ENCODE results near the gene SMAD9.

Gene SMAD9

GRCh38 chr13:36919833-36920615, at the start of gene SMAD9:
Gene SMAD9, minus strand, starts transcription at chr13:36920238. Its CDS starts 40,549 bp downstream, at chr13:36879689.
- DNase-seq: peak in 44 of 58 donors; percentile 11 to 88 (median 40)

- DNase-seq: no peak
These were observed 46.4 kb upstream of the SMAD9 start for GRCh38 chr13:36966404-36966803.

- no peak for DNase-seq
These were observed 45.7 kb upstream of the SMAD9 start for GRCh38 chr13:36965767-36966166.

- no peak for DNase-seq
These were observed 39.5 kb upstream of the SMAD9 start for GRCh38 chr13:36959456-36960116.

GRCh38 chr13:36954542-36954941, 34.5 kb upstream of the SMAD9 start:
- no peak for DNase-seq

- no peak for DNase-seq
These were observed 30.9 kb upstream of the SMAD9 start for GRCh38 chr13:36950920-36951319.

- no peak for DNase-seq
These were observed 30.3 kb upstream of the SMAD9 start for GRCh38 chr13:36950330-36950729.

- DNase-seq: no peak
These were observed 25.0 kb upstream of the SMAD9 start for GRCh38 chr13:36945078-36945477.

- no peak for DNase-seq
These were observed 5.6 kb upstream of the SMAD9 start for GRCh38 chr13:36925603-36926002.

- DNase-seq: no peak
These were observed 4.0 kb upstream of the SMAD9 start for GRCh38 chr13:36924001-36924400.

- DNase-seq: no peak
These were observed 1.7 kb upstream of the SMAD9 start for GRCh38 chr13:36921631-36922301.

GRCh38 chr13:36920616-36921185, 663 bp upstream of the SMAD9 start:
- no peak for DNase-seq

GRCh38 chr13:36919171-36919832, 736 bp downstream of the SMAD9 start:
- peak in 16 of 58 donors; percentile 4 to 44 (median 24) for DNase-seq

- peak in 1 of 58 donors; percentile 5 for DNase-seq
These were observed 1.5 kb downstream of the SMAD9 start for GRCh38 chr13:36918246-36919131.

GRCh38 chr13:36917311-36917710, 2.7 kb downstream of the SMAD9 start:
- DNase-seq: no peak

GRCh38 chr13:36915896-36916640, 4.0 kb downstream of the SMAD9 start:
- peak in 2 of 58 donors; percentile 4 to 17 for DNase-seq

GRCh38 chr13:36915106-36915505, 4.9 kb downstream of the SMAD9 start:
- peak in 1 of 58 donors; percentile 5 for DNase-seq

GRCh38 chr13:36914648-36915047, 5.4 kb downstream of the SMAD9 start:
- DNase-seq: no peak

- no peak for DNase-seq
These were observed 6.6 kb downstream of the SMAD9 start for GRCh38 chr13:36913463-36913862.

Data from anterior cingulate cortex (tissue), 58 donors.